ENCODE data around the gene PITPNM3.

DNA sequence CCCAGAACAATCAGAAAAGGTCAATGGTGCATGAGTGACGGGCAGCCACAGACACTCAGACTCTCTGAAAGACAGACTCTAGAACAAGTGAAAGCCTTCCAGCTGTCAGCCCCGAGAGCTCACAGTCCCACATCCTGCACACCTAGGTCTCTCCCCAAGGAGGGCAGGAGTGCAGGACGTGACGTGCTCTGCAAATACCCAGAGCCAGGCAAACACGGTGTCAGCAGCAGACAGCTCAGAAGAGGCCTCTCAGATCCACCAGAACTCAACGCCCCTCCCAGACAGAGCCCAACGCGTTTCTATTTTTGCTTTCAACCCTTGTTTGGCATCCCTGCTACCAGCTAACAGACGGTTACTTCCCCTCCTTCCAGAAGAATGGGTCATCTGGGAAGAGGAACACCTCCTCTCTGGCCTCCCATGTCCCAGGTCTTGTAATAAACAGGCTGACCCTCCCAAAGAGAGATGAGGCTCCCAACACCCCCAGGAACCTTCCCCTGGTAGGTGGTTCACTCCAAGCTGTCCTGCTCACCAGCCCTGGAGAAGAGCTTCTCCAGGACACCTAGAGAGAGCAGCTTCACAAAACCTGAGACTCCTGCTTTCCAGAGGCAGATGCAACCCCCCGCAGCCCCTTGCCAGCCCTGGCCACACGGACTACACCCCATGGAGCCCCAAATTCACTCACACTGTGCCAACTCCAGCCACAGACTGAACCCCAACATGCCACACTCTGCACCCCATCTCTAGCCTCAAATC lies 7.6 kb downstream of the PITPNM3 start:
- TF ChIP-seq POLR2A (IDR thresholded peaks at IDR 0.05; ENCODE audit: low read length) (no peak), GATA1 (IDR thresholded peaks at IDR 0.05; ENCODE audit: low read depth, low read length) (no peak)
